ENCODE measurements around the gene PARVG.

PARVG gene

DNA sequence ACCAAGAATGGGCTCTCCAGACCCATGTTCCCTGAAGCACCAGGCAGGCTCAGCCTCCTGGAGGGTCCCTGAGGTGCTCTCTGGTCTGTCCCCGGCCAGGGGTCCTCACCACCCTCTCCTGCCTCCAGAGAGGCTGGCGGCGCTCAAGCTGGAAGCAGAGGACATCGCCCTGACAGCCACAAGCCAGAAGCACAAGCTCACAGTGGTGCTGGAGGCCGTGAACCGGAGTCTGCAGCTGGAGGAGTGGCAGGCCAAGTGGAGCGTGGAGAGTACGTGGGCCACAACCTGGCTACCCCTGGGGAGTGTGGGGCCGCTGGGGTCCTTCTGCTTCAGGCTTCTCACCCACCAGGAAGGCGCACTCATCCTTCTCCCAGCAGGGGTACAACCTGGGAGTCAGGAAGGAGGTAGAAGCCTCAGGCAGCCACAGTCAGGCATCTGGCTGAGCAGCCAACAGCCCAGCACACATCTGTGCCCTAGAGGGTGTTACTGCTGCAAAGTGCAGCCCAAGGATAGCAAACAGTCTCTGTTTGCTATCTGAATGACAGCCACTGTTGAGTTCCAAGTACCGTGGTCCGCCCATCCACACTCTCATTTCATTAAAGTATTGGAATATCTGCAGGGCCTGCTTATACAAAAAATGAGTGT, 8.4 kb downstream of the PARVG start:
- no peak overlapping the region for H3K4me2 ChIP-seq (ENCODE audit: low read depth, low read length, poor library complexity, severe bottlenecking)
- no peaks in the 10 kb centered on the region for H4K20me1 ChIP-seq (ENCODE audit: low read depth, low read length)
- H3K27me3 ChIP-seq (ENCODE audit: low read length): no peaks in the 10 kb centered on the region
- TF ChIP-seq, protein P1, sequence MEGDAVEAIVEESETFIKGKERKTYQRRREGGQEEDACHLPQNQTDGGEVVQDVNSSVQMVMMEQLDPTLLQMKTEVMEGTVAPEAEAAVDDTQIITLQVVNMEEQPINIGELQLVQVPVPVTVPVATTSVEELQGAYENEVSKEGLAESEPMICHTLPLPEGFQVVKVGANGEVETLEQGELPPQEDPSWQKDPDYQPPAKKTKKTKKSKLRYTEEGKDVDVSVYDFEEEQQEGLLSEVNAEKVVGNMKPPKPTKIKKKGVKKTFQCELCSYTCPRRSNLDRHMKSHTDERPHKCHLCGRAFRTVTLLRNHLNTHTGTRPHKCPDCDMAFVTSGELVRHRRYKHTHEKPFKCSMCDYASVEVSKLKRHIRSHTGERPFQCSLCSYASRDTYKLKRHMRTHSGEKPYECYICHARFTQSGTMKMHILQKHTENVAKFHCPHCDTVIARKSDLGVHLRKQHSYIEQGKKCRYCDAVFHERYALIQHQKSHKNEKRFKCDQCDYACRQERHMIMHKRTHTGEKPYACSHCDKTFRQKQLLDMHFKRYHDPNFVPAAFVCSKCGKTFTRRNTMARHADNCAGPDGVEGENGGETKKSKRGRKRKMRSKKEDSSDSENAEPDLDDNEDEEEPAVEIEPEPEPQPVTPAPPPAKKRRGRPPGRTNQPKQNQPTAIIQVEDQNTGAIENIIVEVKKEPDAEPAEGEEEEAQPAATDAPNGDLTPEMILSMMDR (IDR thresholded peaks at IDR 0.05; ENCODE audit: insufficient read depth, low read length, poor library complexity, severe bottlenecking): no peak
- TF ChIP-seq EZH2phosphoT487 (conservative IDR thresholded peaks at IDR 0.05; ENCODE audit: low read length): no peak
- H3K9ac ChIP-seq (ENCODE audit: low read length): no peak overlapping the region
- no peaks in the 10 kb centered on the region for H3F3A ChIP-seq (ENCODE audit: insufficient read depth)
- no peaks in the 10 kb centered on the region for H3K9me2 ChIP-seq (replicated peaks; ENCODE audit: insufficient read depth, low read length)
- no peak overlapping the region for H3K4me3 ChIP-seq (ENCODE audit: insufficient read depth, low read length, poor library complexity, severe bottlenecking)
- H3K36me3 ChIP-seq (ENCODE audit: low read length): no peaks in the 10 kb centered on the region
- H2AFZ ChIP-seq (ENCODE audit: low read depth, low read length, severe bottlenecking): no peak overlapping the region
- no peaks in the 10 kb centered on the region for H3K9me3 ChIP-seq (ENCODE audit: insufficient read depth, low read length)
- no peaks in the 10 kb centered on the region for H3K79me2 ChIP-seq (ENCODE audit: insufficient read depth, low read length)
- H3K27ac ChIP-seq (ENCODE audit: low read depth, low read length): no peak overlapping the region

DNA sequence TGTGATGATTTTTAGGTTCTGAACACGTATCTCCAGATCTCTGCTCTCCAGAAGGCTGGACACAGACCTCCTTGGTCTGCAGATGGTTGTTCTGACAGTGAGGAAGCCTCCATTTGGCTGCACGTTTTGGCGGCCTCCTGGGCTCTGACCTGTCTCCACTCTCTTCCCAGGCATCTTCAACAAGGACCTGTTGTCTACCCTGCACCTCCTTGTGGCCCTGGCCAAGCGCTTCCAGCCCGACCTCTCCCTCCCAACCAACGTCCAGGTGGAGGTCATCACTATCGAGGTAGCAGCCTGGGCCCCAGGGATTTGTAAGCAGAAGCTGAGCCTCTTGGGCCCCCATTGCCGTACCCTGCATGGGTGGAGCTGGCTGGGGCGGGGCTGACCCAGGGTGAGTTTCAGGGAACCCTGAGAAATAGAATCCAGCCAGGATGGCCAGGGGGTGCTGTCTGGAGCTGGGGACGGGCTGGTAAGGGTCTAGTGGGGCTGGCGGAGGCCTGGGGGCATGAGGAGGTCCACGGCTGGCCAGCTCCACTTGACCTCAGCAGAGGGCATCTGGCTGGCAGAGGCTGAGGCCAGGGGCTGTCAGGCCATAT, 9.8 kb downstream of the PARVG start:
- no peaks in the 10 kb centered on the region for H3K36me3 ChIP-seq (ENCODE audit: low read length)
- no peak overlapping the region for H3K27ac ChIP-seq (ENCODE audit: low read depth, low read length)
- no peaks in the 10 kb centered on the region for H3K27me3 ChIP-seq (ENCODE audit: low read length)
- no peak overlapping the region for H3K4me2 ChIP-seq (ENCODE audit: low read depth, low read length, poor library complexity, severe bottlenecking)
- no peak overlapping the region for H2AFZ ChIP-seq (ENCODE audit: low read depth, low read length, severe bottlenecking)
- H3F3A ChIP-seq (ENCODE audit: insufficient read depth): no peaks in the 10 kb centered on the region
- no peak for TF ChIP-seq EZH2phosphoT487 (conservative IDR thresholded peaks at IDR 0.05; ENCODE audit: low read length)
- TF ChIP-seq, protein P1 (IDR thresholded peaks at IDR 0.05; ENCODE audit: insufficient read depth, low read length, poor library complexity, severe bottlenecking): no peak
- no peaks in the 10 kb centered on the region for H3K9me2 ChIP-seq (replicated peaks; ENCODE audit: insufficient read depth, low read length)
- no peak overlapping the region for H3K9ac ChIP-seq (ENCODE audit: low read length)
- no peaks in the 10 kb centered on the region for H3K9me3 ChIP-seq (ENCODE audit: insufficient read depth, low read length)
- no peaks in the 10 kb centered on the region for H4K20me1 ChIP-seq (ENCODE audit: low read depth, low read length)
- H3K79me2 ChIP-seq (ENCODE audit: insufficient read depth, low read length): no peaks in the 10 kb centered on the region
- H3K4me3 ChIP-seq (ENCODE audit: insufficient read depth, low read length, poor library complexity, severe bottlenecking): no peak overlapping the region

DNA sequence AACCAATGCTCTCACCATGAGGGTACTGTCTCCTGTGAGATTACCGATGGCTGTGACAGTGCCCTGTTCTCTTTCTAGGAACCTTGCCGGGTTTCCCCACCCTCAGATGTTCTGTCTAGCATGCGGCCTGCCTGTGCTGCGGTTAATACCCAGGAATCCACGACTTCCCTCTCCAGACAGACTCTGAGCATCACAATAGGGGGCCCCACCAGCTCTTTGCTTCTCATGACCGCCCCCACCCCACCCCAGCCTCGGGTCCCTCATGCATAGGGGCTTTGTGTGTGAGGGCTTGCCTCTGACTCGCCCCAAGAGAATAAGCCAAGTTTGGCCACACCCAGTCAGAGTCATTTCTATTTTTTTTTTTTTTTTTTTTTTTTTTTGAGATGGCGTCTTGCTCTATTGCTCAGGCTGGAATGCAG, 10.3 kb downstream of the PARVG start:
- H4K20me1 ChIP-seq (ENCODE audit: low read depth, low read length): no peaks in the 10 kb centered on the region
- H3K27me3 ChIP-seq (ENCODE audit: low read length): no peaks in the 10 kb centered on the region
- TF ChIP-seq, protein P1 (IDR thresholded peaks at IDR 0.05; ENCODE audit: insufficient read depth, low read length, poor library complexity, severe bottlenecking): no peak
- no peak for TF ChIP-seq EZH2phosphoT487 (conservative IDR thresholded peaks at IDR 0.05; ENCODE audit: low read length)
- H3K9me2 ChIP-seq (replicated peaks; ENCODE audit: insufficient read depth, low read length): no peaks in the 10 kb centered on the region
- H3K4me3 ChIP-seq (ENCODE audit: insufficient read depth, low read length, poor library complexity, severe bottlenecking): no peak overlapping the region
- no peak overlapping the region for H2AFZ ChIP-seq (ENCODE audit: low read depth, low read length, severe bottlenecking)
- no peaks in the 10 kb centered on the region for H3K9me3 ChIP-seq (ENCODE audit: insufficient read depth, low read length)
- H3K36me3 ChIP-seq (ENCODE audit: low read length): no peaks in the 10 kb centered on the region
- H3F3A ChIP-seq (ENCODE audit: insufficient read depth): no peaks in the 10 kb centered on the region
- H3K79me2 ChIP-seq (ENCODE audit: insufficient read depth, low read length): no peaks in the 10 kb centered on the region
- no peak overlapping the region for H3K4me2 ChIP-seq (ENCODE audit: low read depth, low read length, poor library complexity, severe bottlenecking)
- H3K9ac ChIP-seq (ENCODE audit: low read length): no peak overlapping the region
- no peak overlapping the region for H3K27ac ChIP-seq (ENCODE audit: low read depth, low read length)

All from SU-DHL-6 (cell line).